ENCODE data around the gene ERRFI1.

Gene ERRFI1

GRCh38 chr1:8017495-8018197, 8.5 kb downstream of the ERRFI1 start:
- DNase-seq: no peak

DNA sequence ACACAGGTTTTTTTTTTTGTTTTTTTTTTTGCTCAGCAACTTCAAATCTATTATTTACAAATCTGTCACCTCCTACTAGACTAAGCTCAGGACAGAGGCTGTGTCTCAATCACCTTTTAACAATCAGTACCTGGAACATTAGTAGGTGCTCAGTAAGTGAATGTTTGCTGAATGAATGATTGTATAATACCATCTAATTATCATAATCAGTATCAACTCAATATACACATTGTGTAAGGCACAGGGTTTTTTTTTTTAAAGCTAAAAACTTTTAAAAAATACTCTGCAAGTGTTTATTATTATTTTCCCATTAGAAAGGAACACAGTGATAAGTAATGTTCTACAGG, 9.2 kb downstream of the ERRFI1 start:
- DNase-seq: no peak

- no peak for DNase-seq
Observed at GRCh38 chr1:8016210-8016894, 9.8 kb downstream of the ERRFI1 start.

DNA sequence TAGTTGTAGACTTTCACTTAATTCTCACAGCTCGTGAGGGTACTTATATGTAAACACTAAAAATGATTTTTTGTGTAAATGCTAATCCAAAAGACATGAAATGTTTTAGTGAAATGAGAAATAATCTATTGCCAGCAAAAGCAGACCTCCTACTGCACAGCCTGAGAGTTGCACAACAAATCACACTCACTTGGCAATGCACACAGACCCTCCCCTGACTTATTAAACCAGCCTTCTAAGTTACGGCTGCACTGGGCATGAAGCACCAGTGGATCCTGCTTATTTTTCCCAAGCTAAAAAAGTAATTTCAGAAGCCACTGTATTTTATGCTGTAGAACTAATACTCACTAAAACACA, 10.3 kb downstream of the ERRFI1 start:
- DNase-seq: no peak

GRCh38 chr1:8015036-8015808, 10.9 kb downstream of the ERRFI1 start:
- no peak for DNase-seq

DNA sequence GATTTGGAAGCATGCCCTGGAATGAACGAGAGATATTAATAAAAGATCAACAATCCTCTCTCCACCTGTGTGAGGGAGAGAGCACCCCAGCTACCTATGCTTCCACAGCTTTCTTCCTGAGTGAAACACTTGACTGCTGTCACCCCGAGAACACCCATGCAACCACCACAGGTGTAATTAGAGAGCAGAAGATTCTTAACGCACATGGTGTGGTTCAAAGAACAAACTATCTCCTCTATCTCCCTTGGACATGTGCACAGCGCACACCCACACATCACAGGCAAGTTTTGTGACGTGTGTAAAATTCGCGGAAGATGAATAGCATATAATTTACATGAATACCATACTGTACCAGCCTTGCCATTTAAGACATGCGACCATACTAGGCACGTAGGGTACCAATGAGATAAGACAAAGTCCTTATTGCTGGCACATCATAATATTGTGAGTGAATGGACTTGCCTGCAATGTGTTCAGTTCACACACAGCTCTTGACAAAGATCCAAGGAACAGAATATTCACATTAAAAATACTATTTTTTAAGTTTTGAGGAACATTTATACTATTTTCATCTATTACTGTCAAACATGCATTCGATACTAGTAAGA, 11.6 kb downstream of the ERRFI1 start:
- DNase-seq: no peak

- DNase-seq: no peak
Observed at GRCh38 chr1:8013800-8014199, 12.3 kb downstream of the ERRFI1 start.

GRCh38 chr1:8013399-8013798, 12.7 kb downstream of the ERRFI1 start:
- no peak for DNase-seq

GRCh38 chr1:8012955-8013354, 13.2 kb downstream of the ERRFI1 start:
- DNase-seq: no peak

DNA sequence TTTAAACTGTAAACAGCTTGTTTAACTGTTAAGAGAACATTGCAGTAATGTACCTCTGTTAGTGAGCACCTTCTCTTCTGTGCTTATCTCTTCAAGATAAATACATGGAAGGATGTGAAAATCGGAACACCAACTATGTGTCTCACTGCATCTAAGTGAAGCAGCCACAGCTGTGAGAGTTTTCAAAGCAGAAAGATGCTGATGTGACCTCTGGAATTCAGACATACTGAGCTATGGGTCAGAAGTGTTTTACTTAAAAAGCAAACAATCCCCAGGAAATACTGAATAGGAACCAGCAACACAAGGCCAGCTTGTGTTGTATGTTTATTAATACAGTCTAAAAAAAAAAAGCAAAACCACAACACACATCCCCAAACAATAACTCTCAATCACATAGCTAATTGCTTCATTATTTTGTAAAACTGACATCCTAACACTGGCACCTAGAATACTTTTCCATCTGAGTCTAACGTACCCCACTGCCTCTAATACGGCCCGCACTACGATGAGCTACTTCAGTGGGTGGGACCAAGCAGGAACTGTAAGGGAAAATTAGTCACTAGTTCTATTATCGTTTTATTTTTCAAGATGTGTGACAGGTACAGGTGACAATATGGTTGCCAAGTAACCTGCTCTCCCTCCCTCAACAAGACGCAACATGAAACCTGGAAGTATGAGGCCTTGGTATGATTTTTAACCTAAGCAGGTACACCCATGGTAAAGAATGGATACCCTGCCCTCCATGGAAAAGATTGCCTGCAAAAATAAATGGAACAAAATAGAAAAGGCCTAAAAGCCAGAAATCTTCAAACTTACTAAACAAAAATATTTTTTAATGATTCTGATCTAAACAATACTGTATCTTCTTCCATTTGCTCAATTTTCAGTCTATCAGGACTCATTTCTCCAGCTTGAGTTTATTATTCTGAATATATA, 13.9 kb downstream of the ERRFI1 start:
- no peak for DNase-seq

- DNase-seq: no peak
Observed at GRCh38 chr1:8011016-8011415, 15.1 kb downstream of the ERRFI1 start.

DNA sequence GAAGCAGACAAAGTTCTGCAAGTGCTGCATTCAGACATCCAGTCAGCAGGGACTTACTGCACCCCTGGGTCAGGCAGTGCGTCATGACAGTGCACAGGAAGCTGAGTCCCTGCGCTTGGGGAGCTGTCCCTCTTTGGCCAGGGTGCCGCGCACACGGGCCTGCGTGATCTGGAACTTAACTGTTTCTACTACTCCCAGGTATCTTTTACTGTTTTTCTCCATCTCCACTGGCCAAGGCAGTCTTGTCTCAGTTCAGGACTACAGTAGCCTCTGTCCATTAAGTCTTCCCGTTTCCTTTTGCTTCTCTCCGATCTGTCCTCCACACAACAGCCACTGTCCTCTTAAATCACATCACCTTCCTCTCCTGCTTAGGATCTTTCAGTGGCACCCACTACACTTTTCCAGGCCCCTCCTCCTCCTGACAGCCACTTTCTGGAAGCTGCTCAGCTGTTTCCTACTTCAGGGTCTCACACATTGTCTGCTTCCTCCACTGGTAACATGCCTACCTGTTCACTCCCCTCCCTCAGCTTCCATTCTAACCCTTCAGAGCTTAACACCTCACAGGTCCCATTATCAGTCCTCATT, 15.9 kb downstream of the ERRFI1 start:
- no peak for DNase-seq

- no peak for DNase-seq
Observed at GRCh38 chr1:8009043-8010002, 16.8 kb downstream of the ERRFI1 start.

DNA sequence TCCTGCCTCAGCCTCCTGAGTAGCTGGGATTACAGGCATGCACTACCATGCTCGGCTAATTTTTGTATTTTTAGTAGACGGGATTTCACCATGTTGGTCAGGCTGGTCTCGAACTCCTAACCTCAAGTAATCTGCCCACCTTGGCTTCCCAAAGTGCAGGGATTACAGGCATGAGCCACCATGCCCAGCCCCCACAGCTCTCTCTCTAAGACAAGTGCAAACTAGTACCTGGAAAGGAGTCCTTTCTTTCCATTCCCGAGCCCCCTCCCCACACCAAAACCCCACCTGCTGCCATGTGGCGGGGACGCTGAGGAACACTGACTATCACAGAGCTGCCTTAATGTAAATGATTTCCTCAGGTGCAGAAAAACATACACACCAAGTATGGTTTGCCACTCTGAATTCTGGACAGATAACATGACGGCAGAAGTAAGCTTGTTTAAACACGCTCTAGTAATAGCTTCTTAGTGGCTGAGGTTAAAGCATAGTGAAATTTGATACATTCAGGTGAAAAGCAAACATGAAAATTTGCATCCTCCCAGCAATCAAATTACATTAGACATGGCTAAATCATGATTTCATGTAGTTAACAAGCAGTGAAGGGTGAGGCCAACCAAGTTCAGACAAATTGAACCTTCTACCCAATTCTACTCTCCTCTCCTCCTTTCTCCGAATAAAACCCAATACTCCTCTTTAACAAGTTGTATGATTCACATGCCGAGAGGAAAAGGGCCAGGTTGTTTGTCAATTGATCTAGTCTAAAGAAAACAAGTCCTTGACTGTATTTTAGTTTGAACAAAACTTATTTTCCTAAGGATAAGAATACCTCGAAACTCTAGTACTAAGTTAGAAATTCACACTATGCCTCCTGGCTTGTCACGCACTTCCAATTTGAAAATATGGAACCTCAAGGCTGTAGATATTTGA, 19.8 kb downstream of the ERRFI1 start:
- no peak for DNase-seq

DNA sequence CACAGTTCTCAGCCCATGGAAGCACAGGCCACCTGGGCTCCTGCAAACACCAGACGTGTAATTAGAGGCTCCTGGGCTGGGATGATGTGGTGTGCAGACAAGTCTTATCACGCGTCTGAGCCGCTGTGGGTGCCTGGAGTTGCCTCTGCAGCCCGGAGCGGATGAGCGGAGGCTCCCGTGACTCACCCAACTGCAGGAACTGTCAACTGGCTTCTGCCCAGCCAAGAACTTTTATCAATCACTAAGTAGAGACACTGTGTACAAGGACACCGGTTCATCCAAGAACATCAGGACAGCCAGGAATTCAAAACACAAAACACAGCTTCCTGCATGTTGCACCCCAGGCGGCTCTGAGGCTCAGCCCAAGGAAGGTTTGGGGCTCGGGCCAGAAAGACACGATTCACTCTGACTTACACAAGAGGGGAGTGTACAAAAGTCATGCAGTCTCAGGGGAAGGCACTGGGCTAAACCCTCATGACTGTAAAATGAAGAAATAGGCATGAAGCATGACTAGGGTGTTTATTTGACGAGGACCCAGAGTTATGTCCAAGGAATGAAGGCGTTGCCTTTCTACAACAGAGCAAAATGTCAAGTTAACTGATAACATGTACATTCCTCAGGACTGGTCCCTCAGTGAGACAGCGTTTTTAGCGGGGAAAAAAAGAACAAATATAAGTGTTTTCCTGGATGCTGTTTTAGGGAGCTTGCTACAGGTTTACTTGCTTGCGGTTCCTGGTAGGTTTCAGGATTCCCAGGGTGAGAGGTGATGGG, 21.1 kb downstream of the ERRFI1 start:
- no peak for DNase-seq

GRCh38 chr1:8004113-8004802, 21.9 kb downstream of the ERRFI1 start:
- no peak for DNase-seq

DNA sequence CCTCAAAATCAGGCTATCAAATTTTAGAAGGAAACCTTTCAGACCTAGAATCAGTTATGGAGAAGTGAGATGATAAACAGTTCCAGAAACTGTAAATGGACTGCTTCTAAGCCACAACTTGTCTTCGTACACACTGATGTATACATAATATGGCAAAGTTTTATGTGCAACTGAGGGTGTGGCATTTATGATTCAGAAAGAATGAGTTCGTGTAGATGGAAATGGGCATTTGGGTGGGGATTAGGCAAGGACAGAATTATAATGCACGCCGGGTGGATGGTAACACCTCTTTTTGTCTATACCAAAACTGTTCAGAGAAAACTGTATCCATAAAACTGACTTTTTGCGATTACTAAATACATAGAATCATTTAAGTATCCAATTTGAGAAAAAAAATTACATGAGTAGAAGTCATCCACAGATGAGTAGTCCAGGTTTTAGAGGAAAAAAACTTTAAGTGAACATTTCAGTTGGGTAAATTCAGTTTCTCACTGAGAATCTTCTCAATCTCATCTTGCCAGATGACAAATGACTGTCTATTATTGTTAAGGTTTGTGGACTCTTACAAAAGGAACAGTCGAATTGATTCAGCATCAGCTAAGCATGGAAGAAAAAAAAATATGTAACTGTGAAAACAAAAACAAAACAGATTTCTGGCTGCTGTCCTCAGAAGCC, 22.5 kb downstream of the ERRFI1 start:
- DNase-seq: no peak

- no peak for DNase-seq
Observed at GRCh38 chr1:8002921-8003320, 23.2 kb downstream of the ERRFI1 start.

Measured in activated T-cell treated with anti-CD3 and anti-CD28 coated beads, Interleukin-2, amount 50 U/mL, for 1 hour (primary cell).